Caco-2 (cell line): ENCODE results near the gene KLHL29. TPM values are rescaled to one million over a fixed set of nuclear protein-coding genes. Genes with fewer than 3 reads are reported as not detected.

Experiments used
- BruUV-seq: library from RNA; stranded (reverse); fragments of 400-500 nt; replicated peaks from 2 replicates; lab custom pipeline; 2021; lab: Mats Ljungman, UMichigan
- CTCF ChIA-PET: fragments of 300-600 bp; sonication (Branson Sonifier 250); formaldehyde crosslinking; loops from one replicate; lab custom pipeline; 2022; ENCODE audit warnings: antibody characterized with exemption; lab: Charles Lee
- POLR2A ChIA-PET: fragments of 300-600 bp; sonication (Branson Sonifier 250); formaldehyde crosslinking; loops from one replicate; lab custom pipeline; 2022; ENCODE audit warnings: antibody characterized with exemption; lab: Charles Lee
- DNase-seq, 2 experiments: peaks; one replicate each; pipeline versions ENCODE4 v3.0.0 to v3.0.0-alpha.2; 2020 to 2022
- H3K27me3 ChIP-seq: replicated peaks from 2 replicates; pipeline ENCODE4 v1.6.0; 2011; ENCODE audit warnings: low read length; ENCODE audit not compliant: control insufficient read depth, insufficient read depth
- H3K36me3 ChIP-seq: 2 replicates; pipeline ENCODE4 v1.5.1; 2011; ENCODE audit warnings: low read length; ENCODE audit not compliant: control insufficient read depth, insufficient read depth
- H3K4me1 ChIP-seq: fragments of 250-450 bp; sonication (Bioruptor Pico); 2 replicates; pipeline ENCODE4 v1.5.1; 2020; ENCODE audit warnings: mild to moderate bottlenecking
- H3K4me3 ChIP-seq: 2 replicates; pipeline ENCODE4 v1.5.1; 2011; ENCODE audit warnings: low read depth, mild to moderate bottlenecking, control low read depth, low read length
- H3K9me3 ChIP-seq: fragments of 250-450 bp; sonication (Bioruptor Pico); 2 replicates; pipeline ENCODE4 v1.5.1; 2020; ENCODE audit warnings: mild to moderate bottlenecking, moderate library complexity
- H3K27ac Mint-ChIP-seq: one replicate; pipeline ENCODE4 v1.8.0; 2022; ENCODE audit warnings: mixed read lengths; ENCODE audit not compliant: unreplicated experiment
- H3K27me3 Mint-ChIP-seq: one replicate; pipeline ENCODE4 v1.8.0; 2022; ENCODE audit warnings: mixed read lengths; ENCODE audit not compliant: insufficient read depth, unreplicated experiment
- H3K36me3 Mint-ChIP-seq: one replicate; pipeline ENCODE4 v1.8.0; 2022; ENCODE audit warnings: mild to moderate bottlenecking, mixed read lengths; ENCODE audit not compliant: insufficient read depth, unreplicated experiment
- H3K4me1 Mint-ChIP-seq: one replicate; pipeline ENCODE4 v1.8.0; 2022; ENCODE audit warnings: low read depth, mixed read lengths; ENCODE audit not compliant: unreplicated experiment
- H3K4me3 Mint-ChIP-seq: one replicate; pipeline ENCODE4 v1.8.0; 2022; ENCODE audit warnings: mild to moderate bottlenecking, moderate library complexity, mixed read lengths; ENCODE audit not compliant: unreplicated experiment
- H3K9me3 Mint-ChIP-seq: one replicate; pipeline ENCODE4 v1.8.0; 2022; ENCODE audit warnings: mixed read lengths; ENCODE audit not compliant: unreplicated experiment
- intact Hi-C: fragments of 100-400 bp; cut with micrococcal nuclease; formaldehyde crosslinking; loops from one replicate; pipeline ENCODE4 v1.10.0; 2022; ENCODE audit not compliant: unreplicated experiment
- total RNA-seq: library from RNA; stranded (reverse); gene quantifications from 2 replicates; pipeline ENCODE4 v1.2.3, GENCODE V29; 2022
- TF ChIP-seq, protein P1 (sequence below), 2 experiments: fragments of 200-600 bp in 1 of 2; IDR thresholded peaks; 1 replicate in 1 of 2; 2 replicates in 1 of 2; pipeline versions ENCODE4 v1.5.1 to v1.8.0; 2011 to 2022; ENCODE audit warnings: antibody characterized with exemption in 1 of 2, control low read depth in 1 of 2, inconsistent platforms in 1 of 2, low read depth in 1 of 2, low read length in 1 of 2, mild to moderate bottlenecking in 1 of 2, moderate library complexity in 1 of 2; ENCODE audit not compliant: insufficient read depth in 1 of 2, severe bottlenecking in 1 of 2, unreplicated experiment in 1 of 2

KLHL29 gene
- total RNA-seq, 1 experiment from 2014 or later = 0.61 TPM

DNA sequence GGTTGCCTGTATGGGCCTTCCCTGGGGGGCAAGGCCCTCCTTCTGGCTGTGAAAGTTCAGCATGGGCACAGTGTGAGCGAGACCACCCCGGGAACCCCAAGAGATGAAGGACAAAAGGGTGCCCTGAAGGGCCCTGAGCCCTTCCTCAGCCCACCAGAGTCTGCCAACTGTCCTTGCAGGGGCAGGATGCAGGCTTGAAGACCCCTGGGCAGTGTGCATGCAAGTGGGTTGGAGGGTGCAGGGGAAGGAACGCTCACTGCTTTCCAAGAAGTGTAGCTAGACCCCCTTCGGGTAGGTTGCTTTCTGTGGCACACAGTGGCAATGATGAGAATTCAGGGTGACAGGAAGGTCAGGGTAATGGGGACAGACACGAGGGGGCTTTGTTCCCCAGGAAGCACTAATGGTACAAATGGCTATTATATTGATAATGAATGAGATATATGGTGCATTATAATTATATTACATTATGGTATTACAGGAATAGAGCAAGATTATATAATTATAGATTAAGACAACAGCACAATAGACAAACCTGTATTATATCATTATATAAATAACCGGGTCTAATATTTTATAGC lies 313.2 kb downstream of the KLHL29 start:
- H3K9me3 Mint-ChIP-seq = peaks cover 11% of the 10 kb centered on the region
- TF ChIP-seq, protein P1, sequence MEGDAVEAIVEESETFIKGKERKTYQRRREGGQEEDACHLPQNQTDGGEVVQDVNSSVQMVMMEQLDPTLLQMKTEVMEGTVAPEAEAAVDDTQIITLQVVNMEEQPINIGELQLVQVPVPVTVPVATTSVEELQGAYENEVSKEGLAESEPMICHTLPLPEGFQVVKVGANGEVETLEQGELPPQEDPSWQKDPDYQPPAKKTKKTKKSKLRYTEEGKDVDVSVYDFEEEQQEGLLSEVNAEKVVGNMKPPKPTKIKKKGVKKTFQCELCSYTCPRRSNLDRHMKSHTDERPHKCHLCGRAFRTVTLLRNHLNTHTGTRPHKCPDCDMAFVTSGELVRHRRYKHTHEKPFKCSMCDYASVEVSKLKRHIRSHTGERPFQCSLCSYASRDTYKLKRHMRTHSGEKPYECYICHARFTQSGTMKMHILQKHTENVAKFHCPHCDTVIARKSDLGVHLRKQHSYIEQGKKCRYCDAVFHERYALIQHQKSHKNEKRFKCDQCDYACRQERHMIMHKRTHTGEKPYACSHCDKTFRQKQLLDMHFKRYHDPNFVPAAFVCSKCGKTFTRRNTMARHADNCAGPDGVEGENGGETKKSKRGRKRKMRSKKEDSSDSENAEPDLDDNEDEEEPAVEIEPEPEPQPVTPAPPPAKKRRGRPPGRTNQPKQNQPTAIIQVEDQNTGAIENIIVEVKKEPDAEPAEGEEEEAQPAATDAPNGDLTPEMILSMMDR (IDR thresholded peaks at IDR 0.05; ENCODE audit: insufficient read depth in 1 of 2, low read depth in 1 of 2, low read length in 1 of 2, severe bottlenecking in 1 of 2, unreplicated experiment in 1 of 2) = no peak
- no peaks in the 10 kb centered on the region for H3K27me3 Mint-ChIP-seq
- intact Hi-C loops = no loop called here
- CTCF ChIA-PET = no interaction called here
- Histone ChIP-seq H3K9me3 (no peaks in the 10 kb centered on the region), H3K4me1 (no peaks in the 10 kb centered on the region), H3K4me3 (no peak overlapping the region), H3K27me3 (no peaks in the 10 kb centered on the region), H3K36me3 (no peaks in the 10 kb centered on the region)
- H3K36me3 Mint-ChIP-seq = peaks cover 12% of the 10 kb centered on the region
- BruUV-seq = no TSS peak
- no peaks in the 10 kb centered on the region for H3K4me1 Mint-ChIP-seq
- POLR2A ChIA-PET = no interaction called here
- H3K27ac Mint-ChIP-seq = no peak overlapping the region
- no peak overlapping the region for H3K4me3 Mint-ChIP-seq
- DNase-seq = peak in 1 of 2 experiments; percentile 23

DNA sequence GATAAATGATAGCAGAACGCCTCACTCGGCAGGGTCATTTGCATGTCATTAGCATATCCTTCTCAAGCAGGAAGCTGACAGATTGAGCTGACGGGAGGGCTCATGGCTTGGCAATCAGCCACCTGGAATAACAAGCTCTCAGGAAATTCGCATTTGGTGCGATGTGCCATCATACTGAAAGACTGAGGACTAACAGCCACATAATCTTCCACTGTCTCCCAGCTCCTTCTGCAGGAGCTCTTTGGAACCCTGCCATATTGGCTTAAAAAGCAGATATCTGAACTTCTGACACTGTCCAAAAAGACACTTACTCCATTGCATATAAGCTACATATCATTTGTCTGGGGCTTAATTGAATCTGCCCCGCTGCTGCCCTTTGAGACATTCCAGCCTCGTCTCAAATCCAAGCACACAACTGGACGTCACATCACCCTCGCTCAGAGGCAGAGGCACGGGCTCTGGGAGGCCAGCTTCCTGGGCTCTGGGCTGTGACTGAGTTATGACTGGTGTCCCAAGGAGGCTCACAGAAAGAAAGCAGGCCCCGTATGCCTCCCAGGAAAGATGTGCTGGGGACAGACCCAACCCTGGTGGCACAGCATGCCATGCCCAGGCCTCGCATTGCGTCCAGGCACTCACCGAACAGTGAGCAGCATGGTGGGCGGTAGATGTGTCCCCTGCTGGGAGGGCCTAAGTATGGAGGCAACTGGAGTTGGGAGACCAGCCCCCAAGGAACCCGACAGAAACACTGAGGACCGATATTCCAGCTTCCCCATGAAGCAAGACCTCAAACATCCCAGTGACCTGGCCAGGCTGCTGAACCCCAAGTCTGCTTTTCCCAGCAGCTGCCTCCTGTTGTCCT lies 314.0 kb downstream of the KLHL29 start:
- peaks cover 11% of the 10 kb centered on the region for H3K9me3 Mint-ChIP-seq
- CTCF ChIA-PET = no interaction called here
- Histone ChIP-seq H3K9me3 (no peaks in the 10 kb centered on the region), H3K27me3 (no peaks in the 10 kb centered on the region), H3K36me3 (no peaks in the 10 kb centered on the region), H3K4me3 (no peak overlapping the region), H3K4me1 (no peaks in the 10 kb centered on the region)
- no TSS peak for BruUV-seq
- POLR2A ChIA-PET = no interaction called here
- peak in 1 of 2 experiments; percentile 25 for DNase-seq
- no peaks in the 10 kb centered on the region for H3K4me1 Mint-ChIP-seq
- H3K36me3 Mint-ChIP-seq = peaks cover 12% of the 10 kb centered on the region
- intact Hi-C loops = no loop called here
- TF ChIP-seq, protein P1 (IDR thresholded peaks at IDR 0.05; ENCODE audit: insufficient read depth in 1 of 2, low read depth in 1 of 2, low read length in 1 of 2, severe bottlenecking in 1 of 2, unreplicated experiment in 1 of 2) = no peak
- no peak overlapping the region for H3K27ac Mint-ChIP-seq
- no peak overlapping the region for H3K4me3 Mint-ChIP-seq
- H3K27me3 Mint-ChIP-seq = no peaks in the 10 kb centered on the region

DNA sequence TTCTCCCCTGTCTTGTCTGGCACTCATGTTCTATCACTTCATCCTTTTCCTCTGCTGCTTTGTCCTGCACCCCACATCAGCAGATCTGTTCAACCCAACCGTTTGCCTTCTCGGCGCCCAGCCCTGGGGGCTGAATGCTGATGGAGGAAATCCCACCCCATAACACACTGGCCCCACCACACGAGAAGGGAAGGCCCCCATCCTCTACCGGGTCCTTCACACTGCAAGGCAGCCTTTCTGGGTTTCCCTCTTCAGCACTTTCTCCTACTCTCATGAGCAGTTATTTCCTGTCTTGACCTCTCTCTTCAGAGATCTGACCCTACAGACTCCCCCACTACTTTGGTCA lies 314.6 kb downstream of the KLHL29 start:
- Histone ChIP-seq H3K4me1 (no peaks in the 10 kb centered on the region), H3K27me3 (no peaks in the 10 kb centered on the region), H3K4me3 (no peak overlapping the region), H3K9me3 (no peaks in the 10 kb centered on the region), H3K36me3 (no peaks in the 10 kb centered on the region)
- TF ChIP-seq, protein P1 (IDR thresholded peaks at IDR 0.05; ENCODE audit: insufficient read depth in 1 of 2, low read depth in 1 of 2, low read length in 1 of 2, severe bottlenecking in 1 of 2, unreplicated experiment in 1 of 2) = no peak
- POLR2A ChIA-PET = no interaction called here
- Mint-ChIP-seq H3K4me3 (no peak overlapping the region), H3K9me3 (peaks cover 11% of the 10 kb centered on the region), H3K27ac (no peak overlapping the region), H3K27me3 (no peaks in the 10 kb centered on the region), H3K36me3 (peaks cover 12% of the 10 kb centered on the region), H3K4me1 (no peaks in the 10 kb centered on the region)
- no peak for DNase-seq
- CTCF ChIA-PET = no interaction called here
- no TSS peak for BruUV-seq
- intact Hi-C loops = no loop called here
